Measurements from ENCODE around the gene AXIN2.
"Not testable (repeated sequence)": the region's sequence is repeated elsewhere in the genome, so short reads cannot be mapped to it uniquely, and the experiment has no call there.

The AXIN2 gene

GRCh38 chr17:65515512-65515911, 45.9 kb downstream of the AXIN2 start:
- DNase-seq, result no peak

GRCh38 chr17:65514541-65514940, 46.9 kb downstream of the AXIN2 start:
- DNase-seq, result no peak

- no peak for DNase-seq
Observed at GRCh38 chr17:65514082-65514481, 47.4 kb downstream of the AXIN2 start.

GRCh38 chr17:65511316-65511715, 50.1 kb downstream of the AXIN2 start:
- DNase-seq, result no peak

GRCh38 chr17:65509032-65509431, 52.4 kb downstream of the AXIN2 start:
- no peak for DNase-seq

- not testable (repeated sequence) for DNase-seq
Observed at GRCh38 chr17:65504673-65505072, 56.8 kb downstream of the AXIN2 start.

GRCh38 chr17:65504141-65504540, 57.3 kb downstream of the AXIN2 start:
- DNase-seq, result no peak

- no peak for DNase-seq
Observed at GRCh38 chr17:65503557-65503956, 57.9 kb downstream of the AXIN2 start.

GRCh38 chr17:65498816-65499215, 62.6 kb downstream of the AXIN2 start:
- no peak for DNase-seq

GRCh38 chr17:65496801-65497200, 64.6 kb downstream of the AXIN2 start:
- no peak for DNase-seq

GRCh38 chr17:65495122-65496055, 66.1 kb downstream of the AXIN2 start:
- DNase-seq, result peak; percentile 32

- no peak for DNase-seq
Observed at GRCh38 chr17:65489413-65490155, 71.9 kb downstream of the AXIN2 start.

- DNase-seq, result no peak
Observed at GRCh38 chr17:65488665-65489064, 72.8 kb downstream of the AXIN2 start.

GRCh38 chr17:65487990-65488389, 73.5 kb downstream of the AXIN2 start:
- no peak for DNase-seq

GRCh38 chr17:65487161-65487560, 74.3 kb downstream of the AXIN2 start:
- no peak for DNase-seq

GRCh38 chr17:65485388-65486299, 75.8 kb downstream of the AXIN2 start:
- no peak for DNase-seq

GRCh38 chr17:65484405-65484804, 77.0 kb downstream of the AXIN2 start:
- DNase-seq, result not testable (repeated sequence)

- DNase-seq, result no peak
Observed at GRCh38 chr17:65483438-65483837, 78.0 kb downstream of the AXIN2 start.

- no peak for DNase-seq
Observed at GRCh38 chr17:65482201-65482600, 79.2 kb downstream of the AXIN2 start.

- DNase-seq, result no peak
Observed at GRCh38 chr17:65479282-65479681, 82.2 kb downstream of the AXIN2 start.
